Ectodermal cell (in vitro differentiated cells): ENCODE data around the gene NRBF2.

Experiments
- H3K27ac ChIP-seq: 2 replicates; pipeline ENCODE4 v1.7.0; 2013; ENCODE audit warnings: mild to moderate bottlenecking, low read depth, low read length; ENCODE audit not compliant: insufficient read depth, poor library complexity, severe bottlenecking
- H3K27me3 ChIP-seq: 2 replicates; pipeline ENCODE4 v1.7.0; 2013; ENCODE audit warnings: mild to moderate bottlenecking, low read length; ENCODE audit not compliant: insufficient read depth, control insufficient read depth, poor library complexity, severe bottlenecking
- H3K36me3 ChIP-seq: one replicate; pipeline ENCODE4 v1.7.0; 2013; ENCODE audit warnings: low read length; ENCODE audit not compliant: control insufficient read depth, insufficient read depth
- H3K4me1 ChIP-seq: one replicate; pipeline ENCODE4 v1.7.0; 2013; ENCODE audit warnings: low read length; ENCODE audit not compliant: control insufficient read depth, insufficient read depth
- H3K4me3 ChIP-seq: 2 replicates; pipeline ENCODE4 v1.7.0; 2013; ENCODE audit warnings: low read depth, low read length, control low read depth; ENCODE audit not compliant: insufficient read depth
- H3K9me3 ChIP-seq: 2 replicates; pipeline ENCODE4 v1.7.0; 2013; ENCODE audit warnings: mild to moderate bottlenecking, low read length, moderate library complexity; ENCODE audit not compliant: control insufficient read depth
- WGBS, 2 experiments: methylation state at CpG; one replicate each; pipeline ENCODE4 v1.1.7; 2013; ENCODE audit warnings: missing lambda C conversion rate in 2 of 2; 5-methylcytosine and 5-hydroxymethylcytosine counted together

Gene NRBF2

DNA sequence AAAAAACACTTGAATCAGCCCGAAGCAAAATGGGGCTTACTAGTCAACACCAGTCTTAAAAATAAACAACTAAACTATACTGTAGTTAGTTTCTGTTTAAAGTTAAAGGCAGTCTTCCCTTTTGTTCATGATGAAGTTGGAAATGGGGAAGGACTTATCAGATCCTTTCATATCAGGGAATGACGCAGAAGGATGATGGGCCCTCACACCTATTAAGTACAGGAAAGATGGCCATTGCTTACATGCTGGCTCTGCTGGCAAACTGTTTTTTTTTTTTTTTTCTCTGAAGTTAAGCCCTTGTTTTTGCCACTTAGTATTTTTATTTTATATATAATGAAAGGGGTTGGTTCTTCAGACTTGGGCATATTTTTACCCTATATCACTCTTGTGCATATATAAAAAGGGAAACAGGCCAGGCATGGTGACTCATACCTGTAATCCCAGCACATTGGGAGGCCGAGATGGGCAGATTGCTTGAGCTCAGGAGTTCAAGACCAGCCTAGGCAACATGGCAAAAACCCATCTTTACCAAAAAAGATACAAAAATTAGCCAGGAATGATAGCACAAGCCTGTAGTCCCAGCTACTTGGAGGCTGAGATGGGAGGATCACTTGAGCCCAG is 16.6 kb upstream of the NRBF2 start:
- H3K9me3 ChIP-seq: no peaks in the 10 kb centered on the region
- no peak overlapping the region for H3K27ac ChIP-seq
- H3K36me3 ChIP-seq: no peaks in the 10 kb centered on the region
- no peak overlapping the region for H3K4me3 ChIP-seq
- 96 to 98% methylated on average over 2 of the region's 3 CpGs for WGBS, 2 experiments
- H3K4me1 ChIP-seq: peaks cover 5% of the 10 kb centered on the region
- no peaks in the 10 kb centered on the region for H3K27me3 ChIP-seq

- peaks cover 5% of the 10 kb centered on the region for H3K4me1 ChIP-seq
- H3K27ac ChIP-seq: no peak overlapping the region
- H3K9me3 ChIP-seq: no peaks in the 10 kb centered on the region
- H3K27me3 ChIP-seq: no peaks in the 10 kb centered on the region
- H3K36me3 ChIP-seq: no peaks in the 10 kb centered on the region
- no peak overlapping the region for H3K4me3 ChIP-seq
Observed at GRCh38 chr10:63119041-63119440, 14.1 kb upstream of the NRBF2 start.

GRCh38 chr10:63120554-63120953 is 12.6 kb upstream of the NRBF2 start:
- no peaks in the 10 kb centered on the region for H3K36me3 ChIP-seq
- H3K27me3 ChIP-seq: no peaks in the 10 kb centered on the region
- H3K4me3 ChIP-seq: no peak overlapping the region
- no peaks in the 10 kb centered on the region for H3K9me3 ChIP-seq
- H3K4me1 ChIP-seq: peaks cover 5% of the 10 kb centered on the region
- H3K27ac ChIP-seq: no peak overlapping the region

- Histone ChIP-seq H3K27me3 (no peaks in the 10 kb centered on the region), H3K27ac (no peak overlapping the region), H3K9me3 (no peaks in the 10 kb centered on the region), H3K4me1 (no peaks in the 10 kb centered on the region), H3K36me3 (no peaks in the 10 kb centered on the region), H3K4me3 (no peak overlapping the region)
- WGBS, 2 experiments: 92 to 93% methylated on average over 2 of the region's 2 CpGs
Observed at GRCh38 chr10:63123727-63124362, 9.3 kb upstream of the NRBF2 start.

GRCh38 chr10:63125459-63125858 is 7.7 kb upstream of the NRBF2 start:
- Histone ChIP-seq H3K9me3 (no peaks in the 10 kb centered on the region), H3K4me3 (no peak overlapping the region), H3K27ac (no peak overlapping the region), H3K4me1 (no peaks in the 10 kb centered on the region), H3K36me3 (no peaks in the 10 kb centered on the region), H3K27me3 (no peaks in the 10 kb centered on the region)
- WGBS, 2 experiments: 84 to 86% methylated on average over 2 of the region's 2 CpGs

DNA sequence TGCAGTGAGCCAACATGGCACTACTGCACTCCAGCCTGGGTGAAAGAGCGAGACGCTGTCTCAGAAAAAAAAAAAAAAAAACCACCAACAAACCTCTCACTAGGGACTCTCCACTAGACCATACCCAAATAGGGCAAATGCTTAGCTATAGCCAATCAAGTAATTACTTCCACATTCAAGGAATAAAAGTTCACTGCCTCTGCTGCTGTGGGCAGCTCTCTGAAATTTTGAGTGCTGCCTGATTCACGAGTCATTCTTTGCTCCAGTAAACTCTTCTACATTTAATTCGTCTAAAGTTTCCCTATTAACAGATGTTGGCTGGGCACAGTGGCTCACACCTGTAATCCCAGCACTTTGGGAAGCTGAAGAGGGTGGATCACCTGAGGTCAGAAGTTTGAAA is 4.7 kb upstream of the NRBF2 start:
- 82 to 90% methylated on average over 4 of the region's 4 CpGs for WGBS, 2 experiments
- H3K27me3 ChIP-seq: no peaks in the 10 kb centered on the region
- no peaks in the 10 kb centered on the region for H3K9me3 ChIP-seq

DNA sequence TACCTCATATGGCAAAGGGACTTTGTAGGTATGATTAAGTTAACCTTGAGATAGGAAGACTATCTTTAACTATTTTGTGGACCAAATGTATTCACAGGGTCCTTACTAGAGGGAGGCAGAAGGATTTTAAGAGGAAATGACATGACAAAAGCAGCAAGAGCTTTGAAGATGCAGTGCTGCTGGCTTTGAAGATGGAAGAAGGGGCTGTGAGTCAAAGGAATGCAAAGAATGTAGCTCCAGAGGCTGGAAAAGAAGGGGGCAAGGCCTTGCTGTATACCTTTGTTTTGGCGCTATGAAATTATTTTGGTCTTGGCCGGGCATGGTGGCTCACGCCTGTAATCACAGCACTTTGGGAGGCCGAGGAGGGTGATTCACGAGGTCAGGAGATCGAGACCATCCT is 3.2 kb upstream of the NRBF2 start:
- H3K4me3 ChIP-seq: no peak overlapping the region
- no peak overlapping the region for H3K27ac ChIP-seq
- H3K27me3 ChIP-seq: no peaks in the 10 kb centered on the region
- H3K9me3 ChIP-seq: no peaks in the 10 kb centered on the region
- H3K36me3 ChIP-seq: no peaks in the 10 kb centered on the region
- WGBS, 2 experiments: 88 to 92% methylated on average over 6 of the region's 6 CpGs
- peaks cover 6% of the 10 kb centered on the region for H3K4me1 ChIP-seq

More for the DNA sequence above, 4.7 kb upstream of the NRBF2 start:
- H3K27ac ChIP-seq: no peak overlapping the region
- no peaks in the 10 kb centered on the region for H3K36me3 ChIP-seq
- H3K4me1 ChIP-seq: no peaks in the 10 kb centered on the region
- H3K4me3 ChIP-seq: no peak overlapping the region

DNA sequence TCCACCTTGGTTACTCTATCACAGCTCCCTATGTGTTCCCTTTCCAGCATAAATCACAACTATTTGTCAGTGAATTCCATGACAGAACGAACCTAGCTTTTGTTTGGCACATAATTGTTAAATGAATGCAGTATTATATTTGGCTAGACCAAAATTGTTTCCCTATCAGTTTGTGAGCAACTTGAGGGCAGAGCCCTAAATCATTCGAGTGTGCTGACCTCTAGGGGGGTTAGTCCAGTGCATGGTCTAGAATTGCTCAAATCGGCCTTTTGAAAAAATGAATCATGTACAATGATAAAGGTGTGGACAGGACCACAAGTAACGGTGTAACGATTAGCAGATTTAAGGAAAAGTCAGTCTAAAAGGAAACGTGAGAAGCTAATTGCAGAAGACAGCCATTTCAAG is 475 bp upstream of the NRBF2 start:
- Histone ChIP-seq H3K27me3 (no peaks in the 10 kb centered on the region), H3K36me3 (no peaks in the 10 kb centered on the region), H3K4me3 (no peak overlapping the region), H3K9me3 (no peaks in the 10 kb centered on the region), H3K4me1 (peaks cover 6% of the 10 kb centered on the region), H3K27ac (no peak overlapping the region)
- 85 to 88% methylated on average over 6 of the region's 6 CpGs for WGBS, 2 experiments

DNA sequence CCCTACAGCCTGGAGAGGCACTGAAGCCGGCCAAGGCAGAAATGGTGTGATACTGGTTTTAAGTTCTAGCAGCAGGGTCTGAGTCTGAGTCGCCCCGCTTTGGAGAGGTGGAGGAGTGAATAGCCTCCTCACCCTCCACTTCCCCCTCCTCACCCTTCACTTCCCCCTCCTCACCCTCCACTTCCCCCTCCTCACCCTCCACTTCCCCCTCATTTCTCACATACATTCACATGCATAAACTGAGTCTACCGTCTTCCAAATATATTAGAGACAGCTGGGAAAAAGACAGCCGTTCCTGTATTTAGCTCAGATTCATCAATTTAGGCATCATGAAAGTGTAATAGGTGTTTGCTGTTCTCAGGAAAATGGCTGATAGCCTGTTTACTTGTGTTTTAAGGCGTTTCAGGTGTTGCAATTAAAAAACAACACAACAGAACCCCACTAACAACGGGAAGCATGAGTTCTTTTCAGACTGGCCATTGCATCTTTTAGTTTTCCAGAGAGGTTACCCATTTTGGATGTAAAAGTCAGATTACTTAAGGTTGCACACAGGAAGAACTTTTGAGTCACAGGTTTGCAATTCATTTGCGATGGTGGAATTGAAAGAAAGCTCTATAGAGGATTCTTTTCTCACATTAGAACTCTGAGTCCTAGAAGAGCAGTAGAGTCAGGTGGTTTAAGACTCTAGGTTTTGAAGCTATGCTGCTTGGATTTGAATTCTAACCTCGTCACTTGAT is 861 bp downstream of the NRBF2 start:
- Histone ChIP-seq H3K9me3 (no peaks in the 10 kb centered on the region), H3K27me3 (no peaks in the 10 kb centered on the region), H3K4me1 (peaks cover 6% of the 10 kb centered on the region), H3K36me3 (no peaks in the 10 kb centered on the region), H3K4me3 (peak overlapping the region; percentile 85), H3K27ac (no peak overlapping the region)
- WGBS, 2 experiments: 18 to 23% methylated on average over 9 of the region's 9 CpGs

DNA sequence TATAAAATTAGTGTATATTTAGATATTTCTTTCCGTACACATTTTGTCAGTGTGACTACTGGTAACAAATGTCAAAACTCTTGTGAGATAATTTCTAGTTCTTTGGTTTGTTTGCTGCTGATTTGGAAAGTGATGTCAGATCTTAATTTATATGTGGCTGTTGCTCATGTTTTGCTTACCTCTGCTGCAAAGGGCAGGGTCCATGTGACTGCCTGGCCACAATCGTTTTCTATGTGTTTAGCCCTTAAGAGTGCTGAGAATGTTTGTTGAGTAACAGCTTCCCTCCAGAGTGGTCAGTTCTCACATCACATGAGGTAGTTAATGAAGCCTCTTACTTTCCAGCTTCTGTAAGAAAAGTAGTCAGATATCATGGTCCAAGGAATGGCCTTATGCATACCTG is 4.2 kb downstream of the NRBF2 start:
- H3K27ac ChIP-seq: no peak overlapping the region

More for the DNA sequence above, 4.2 kb downstream of the NRBF2 start:
- Histone ChIP-seq H3K9me3 (no peaks in the 10 kb centered on the region), H3K4me3 (no peak overlapping the region), H3K4me1 (peaks cover 6% of the 10 kb centered on the region), H3K27me3 (no peaks in the 10 kb centered on the region), H3K36me3 (no peaks in the 10 kb centered on the region)
- 86 to 92% methylated on average over 2 of the region's 2 CpGs for WGBS, 2 experiments
